ENCODE results near the gene TBX20. TPM values are rescaled to one million over a fixed set of nuclear protein-coding genes. Genes with fewer than 3 reads are reported as not detected.
"Not testable (repeated sequence)": the region's sequence is repeated elsewhere in the genome, so short reads cannot be mapped to it uniquely, and the experiment has no call there.

The TBX20 gene
- total and polyA plus RNA-seq, 2 of the 13 experiments (the other 11 are each of a cell fraction or from before 2014, with no cell fraction given) = not detected

DNA sequence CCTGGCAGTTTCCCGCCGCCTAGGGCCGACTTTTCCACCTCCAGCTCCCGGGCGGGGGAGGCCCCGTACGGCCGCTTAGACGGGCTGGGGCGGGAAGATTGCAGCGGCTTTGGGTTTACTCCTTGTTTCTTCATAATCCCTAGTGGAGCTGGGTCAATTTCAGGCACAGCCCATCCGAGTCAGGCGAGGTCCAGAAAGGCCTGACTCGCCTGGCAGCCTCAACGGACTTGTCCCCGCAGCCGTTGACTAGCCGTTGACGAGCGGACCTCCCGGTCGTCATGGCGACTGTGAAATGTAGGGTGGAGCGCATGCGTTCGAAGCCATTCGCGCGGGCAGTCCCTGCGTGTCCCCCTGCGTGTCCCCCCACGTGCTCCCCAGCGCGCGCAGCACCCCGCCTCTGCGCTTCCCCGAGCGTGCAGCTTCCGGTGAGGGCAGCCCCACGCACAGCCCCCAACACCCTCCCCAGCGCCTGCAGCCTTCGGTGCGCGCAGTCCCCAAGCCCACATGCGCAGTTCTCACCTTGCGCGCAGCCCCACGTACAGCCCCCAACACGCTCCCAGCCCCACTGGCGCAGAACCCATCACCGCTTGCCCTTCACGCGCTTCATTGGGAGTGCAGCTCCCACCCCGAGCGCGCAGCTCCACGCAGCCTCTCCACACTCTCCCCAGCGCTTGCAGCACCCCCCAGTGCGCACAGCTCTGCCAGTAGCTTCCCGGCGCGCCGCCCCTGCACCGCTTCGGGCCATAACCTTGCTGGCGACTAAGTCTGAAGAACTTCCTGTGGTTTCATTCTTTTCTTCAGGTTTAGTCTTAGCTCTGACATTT, 67.8 kb downstream of the TBX20 start (continued):
- TF ChIP-seq, protein P1, sequence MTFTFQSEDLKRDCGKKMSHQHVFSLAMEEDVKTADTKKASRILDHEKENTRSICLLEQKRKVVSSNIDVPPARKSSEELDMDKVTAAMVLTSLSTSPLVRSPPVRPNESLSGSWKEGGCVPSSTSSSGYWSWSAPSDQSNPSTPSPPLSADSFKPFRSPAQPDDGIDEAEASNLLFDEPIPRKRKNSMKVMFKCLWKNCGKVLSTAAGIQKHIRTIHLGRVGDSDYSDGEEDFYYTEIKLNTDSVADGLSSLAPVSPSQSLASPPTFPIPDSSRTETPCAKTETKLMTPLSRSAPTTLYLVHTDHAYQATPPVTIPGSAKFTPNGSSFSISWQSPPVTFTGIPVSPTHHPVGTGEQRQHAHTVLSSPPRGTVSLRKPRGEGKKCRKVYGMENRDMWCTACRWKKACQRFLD (CRISPR knock-in tag; IDR thresholded peaks at IDR 0.05; ENCODE audit: borderline replicate concordance) = no peak
- TF ChIP-seq RELA (CRISPR knock-in tag; IDR thresholded peaks at IDR 0.05) (no peak), EEA1 (CRISPR knock-in tag; IDR thresholded peaks at IDR 0.05; ENCODE audit: borderline replicate concordance) (no peak), ZNF652 (CRISPR knock-in tag; IDR thresholded peaks at IDR 0.05; ENCODE audit: borderline replicate concordance, low read depth) (no peak), ZBTB7B (CRISPR knock-in tag; IDR thresholded peaks at IDR 0.05) (no peak)

GRCh38 chr7:35185578-35185907, 68.4 kb downstream of the TBX20 start:
- H3K27ac ChIP-seq (ENCODE audit: extremely low read length, insufficient read depth, low read length); FAIRE-seq; H4K20me1 ChIP-seq (ENCODE audit: insufficient read depth, low read length); intact Hi-C loops (cut with micrococcal nuclease; ENCODE audit: unreplicated experiment); H2AFZ ChIP-seq (ENCODE audit: low read length); CTCF ChIA-PET (ENCODE audit: low intra/inter-chr PET ratio, low total read pairs); H3K9ac ChIP-seq (ENCODE audit: insufficient read depth, low read depth, low read length); POLR2A ChIA-PET; H3K36me3 ChIP-seq (replicated peaks in 1 of 2; ENCODE audit: control insufficient read depth in 1 of 2, insufficient read depth in 2 of 2, low read length in 2 of 2); H3K79me2 ChIP-seq (ENCODE audit: insufficient read depth, low read length); H3K4me2 ChIP-seq (ENCODE audit: low read depth, low read length); ATAC-seq; BruUV-seq (replicated peaks); H3K27me3 ChIP-seq (ENCODE audit: control insufficient read depth in 1 of 2, insufficient read depth in 2 of 2, low read length in 2 of 2); H3K4me3 ChIP-seq (replicated peaks in 1 of 3; ENCODE audit: insufficient read depth in 1 of 3, low read depth in 2 of 3, low read length in 3 of 3); H3K4me1 ChIP-seq (ENCODE audit: insufficient read depth, low read length); H3K9me3 ChIP-seq (ENCODE audit: low read length); DNase-seq (ENCODE audit: low spot score): not testable (repeated sequence)
- in situ Hi-C loops (cut with HindIII; ENCODE audit: extremely low pct_ligation_motif_present, low pct_unique_long_range_greater_than_20kb) = loop anchor here (25.0 kb wide), 1 partner anchor 352 kb away; no protein-coding TSS in a partner anchor
- WGBS (ENCODE audit: low lambda C conversion rate) = 28% methylated on average over 14 of the region's 14 CpGs

DNA sequence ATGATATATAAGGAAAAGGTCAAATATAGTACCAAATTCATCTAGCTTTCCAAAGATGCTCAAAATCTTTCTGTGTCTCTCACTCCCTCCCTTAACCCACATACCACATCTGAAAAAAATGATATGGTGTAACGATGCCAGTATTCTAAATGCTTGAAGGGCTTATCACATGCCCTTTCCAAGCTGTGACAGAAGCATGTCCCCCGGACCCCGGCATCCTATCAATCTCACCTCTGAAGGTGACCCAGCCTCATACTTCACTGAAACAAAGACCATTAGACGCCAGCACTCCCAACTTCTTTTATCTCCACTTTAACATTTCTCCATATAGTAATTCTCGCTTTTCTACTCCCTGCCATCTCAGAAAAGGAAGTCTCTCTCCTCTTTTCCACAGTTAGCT, 68.9 kb downstream of the TBX20 start:
- BruUV-seq (replicated peaks); H4K20me1 ChIP-seq (ENCODE audit: insufficient read depth, low read length); H3K36me3 ChIP-seq (replicated peaks in 1 of 2; ENCODE audit: control insufficient read depth in 1 of 2, insufficient read depth in 2 of 2, low read length in 2 of 2); FAIRE-seq; H3K9me3 ChIP-seq (ENCODE audit: low read length); H3K4me3 ChIP-seq (replicated peaks in 1 of 3; ENCODE audit: insufficient read depth in 1 of 3, low read depth in 2 of 3, low read length in 3 of 3); H2AFZ ChIP-seq (ENCODE audit: low read length); H3K79me2 ChIP-seq (ENCODE audit: insufficient read depth, low read length); H3K27ac ChIP-seq (ENCODE audit: extremely low read length, insufficient read depth, low read length); CTCF ChIA-PET (ENCODE audit: low intra/inter-chr PET ratio, low total read pairs); H3K27me3 ChIP-seq (ENCODE audit: control insufficient read depth in 1 of 2, insufficient read depth in 2 of 2, low read length in 2 of 2); DNase-seq (ENCODE audit: low spot score); intact Hi-C loops (cut with micrococcal nuclease; ENCODE audit: unreplicated experiment); H3K4me1 ChIP-seq (ENCODE audit: insufficient read depth, low read length); H3K4me2 ChIP-seq (ENCODE audit: low read depth, low read length); ATAC-seq; POLR2A ChIA-PET; H3K9ac ChIP-seq (ENCODE audit: insufficient read depth, low read depth, low read length): not testable (repeated sequence)
- in situ Hi-C loops (cut with HindIII; ENCODE audit: extremely low pct_ligation_motif_present, low pct_unique_long_range_greater_than_20kb) = loop anchor here (25.0 kb wide), 1 partner anchor 352 kb away; no protein-coding TSS in a partner anchor
- 6% methylated on average over 5 of the region's 5 CpGs for WGBS (ENCODE audit: low lambda C conversion rate)

- FAIRE-seq; H3K9me3 ChIP-seq (ENCODE audit: low read length); DNase-seq (ENCODE audit: low spot score); H3K27me3 ChIP-seq (ENCODE audit: control insufficient read depth in 1 of 2, insufficient read depth in 2 of 2, low read length in 2 of 2); H3K4me3 ChIP-seq (replicated peaks in 1 of 3; ENCODE audit: insufficient read depth in 1 of 3, low read depth in 2 of 3, low read length in 3 of 3); CTCF ChIA-PET (ENCODE audit: low intra/inter-chr PET ratio, low total read pairs); H3K4me1 ChIP-seq (ENCODE audit: insufficient read depth, low read length); H3K79me2 ChIP-seq (ENCODE audit: insufficient read depth, low read length); H3K36me3 ChIP-seq (replicated peaks in 1 of 2; ENCODE audit: control insufficient read depth in 1 of 2, insufficient read depth in 2 of 2, low read length in 2 of 2); BruUV-seq (replicated peaks); intact Hi-C loops (cut with micrococcal nuclease; ENCODE audit: unreplicated experiment); H2AFZ ChIP-seq (ENCODE audit: low read length); H3K27ac ChIP-seq (ENCODE audit: extremely low read length, insufficient read depth, low read length); H3K9ac ChIP-seq (ENCODE audit: insufficient read depth, low read depth, low read length); H4K20me1 ChIP-seq (ENCODE audit: insufficient read depth, low read length); ATAC-seq; POLR2A ChIA-PET; H3K4me2 ChIP-seq (ENCODE audit: low read depth, low read length): not testable (repeated sequence)
- in situ Hi-C loops (cut with HindIII; ENCODE audit: extremely low pct_ligation_motif_present, low pct_unique_long_range_greater_than_20kb) = loop anchor here (25.0 kb wide), 1 partner anchor 353 kb away; no protein-coding TSS in a partner anchor
- 0% methylated on average over 5 of the region's 5 CpGs for WGBS (ENCODE audit: low lambda C conversion rate)
Observed at GRCh38 chr7:35183873-35184503, 69.9 kb downstream of the TBX20 start.
